Spleen (tissue), 7 donors: ENCODE data around the gene MRTFB.

Experiments used
- POLR2A ChIP-seq, 3 donors: fragments of 450-650 bp; IDR thresholded peaks; one replicate each; pipeline ENCODE4 v1.5.1; 2017; ENCODE audit warnings: antibody characterized with exemption in 3 of 3, mild to moderate bottlenecking in 1 of 3
- POLR2AphosphoS5 ChIP-seq, 3 donors: sonication (generic); formaldehyde crosslinking; IDR thresholded peaks; one replicate each; pipeline ENCODE4 v1.5.1; 2017; ENCODE audit warnings: antibody characterized with exemption in 3 of 3
- TF ChIP-seq, protein P1 (sequence below), 11 experiments: fragments of 200-600 bp in 7 of 11; fragments of 450-650 bp in 4 of 11; sonication (generic) in 4 of 11; IDR thresholded peaks in 8 of 11; conservative IDR thresholded peaks in 3 of 11; 1 replicate in 7 of 11; 2 replicates in 4 of 11; pipeline versions ENCODE4 v1.4.0 to v1.8.0; 2016 to 2021; ENCODE audit warnings: antibody characterized with exemption in 11 of 11, inconsistent platforms in 4 of 11, mild to moderate bottlenecking in 1 of 11
- donor health status: DM: no; HTN: no; CAD: no; lungs with moderate emphysema.
- donor health status: DM: no; HTN: no; CAD: no.
- donor health status: DM: no; HTN: no; CAD: no.

DNA sequence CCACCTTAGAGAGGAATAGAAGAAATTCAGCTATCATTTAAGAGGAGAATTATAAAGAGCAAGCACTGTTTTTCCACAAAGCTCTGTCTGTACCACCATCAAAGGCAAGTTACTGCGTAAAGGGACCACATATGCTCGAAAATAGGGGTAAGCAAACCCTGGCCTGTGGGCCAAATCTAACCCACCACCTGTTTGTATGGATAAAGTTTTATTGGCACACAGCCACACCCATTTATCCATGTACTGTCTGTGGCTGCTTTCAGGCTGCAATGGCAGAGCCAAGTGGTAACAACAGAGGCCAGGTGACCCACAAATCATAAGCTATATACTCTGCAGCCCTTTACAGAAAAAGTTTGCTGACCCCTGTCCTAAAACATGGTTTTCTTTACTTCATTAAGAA lies 180.3 kb downstream of the MRTFB start:
- TF ChIP-seq POLR2A (IDR thresholded peaks at IDR 0.05) (no peak), POLR2AphosphoS5 (IDR thresholded peaks at IDR 0.05) (no peak)
- TF ChIP-seq, protein P1, sequence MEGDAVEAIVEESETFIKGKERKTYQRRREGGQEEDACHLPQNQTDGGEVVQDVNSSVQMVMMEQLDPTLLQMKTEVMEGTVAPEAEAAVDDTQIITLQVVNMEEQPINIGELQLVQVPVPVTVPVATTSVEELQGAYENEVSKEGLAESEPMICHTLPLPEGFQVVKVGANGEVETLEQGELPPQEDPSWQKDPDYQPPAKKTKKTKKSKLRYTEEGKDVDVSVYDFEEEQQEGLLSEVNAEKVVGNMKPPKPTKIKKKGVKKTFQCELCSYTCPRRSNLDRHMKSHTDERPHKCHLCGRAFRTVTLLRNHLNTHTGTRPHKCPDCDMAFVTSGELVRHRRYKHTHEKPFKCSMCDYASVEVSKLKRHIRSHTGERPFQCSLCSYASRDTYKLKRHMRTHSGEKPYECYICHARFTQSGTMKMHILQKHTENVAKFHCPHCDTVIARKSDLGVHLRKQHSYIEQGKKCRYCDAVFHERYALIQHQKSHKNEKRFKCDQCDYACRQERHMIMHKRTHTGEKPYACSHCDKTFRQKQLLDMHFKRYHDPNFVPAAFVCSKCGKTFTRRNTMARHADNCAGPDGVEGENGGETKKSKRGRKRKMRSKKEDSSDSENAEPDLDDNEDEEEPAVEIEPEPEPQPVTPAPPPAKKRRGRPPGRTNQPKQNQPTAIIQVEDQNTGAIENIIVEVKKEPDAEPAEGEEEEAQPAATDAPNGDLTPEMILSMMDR (IDR thresholded peaks at IDR 0.05 in 8 of 11, conservative IDR thresholded peaks at IDR 0.05 in 3 of 11): no peak
